HG02623 (cell line): Measurements from ENCODE around the gene RBPMS2.
"Not testable (repeated sequence)": the region's sequence is repeated elsewhere in the genome, so short reads cannot be mapped to it uniquely, and the experiment has no call there.

ENCODE experiments used
- ATAC-seq: cut with Tn5 transposase; IDR thresholded peaks from one replicate; pipeline ENCODE4 v1.9.1; 2021; ENCODE audit warnings: moderate library complexity; ENCODE audit not compliant: unreplicated experiment

The RBPMS2 gene

GRCh38 chr15:64755427-64755940 is 19.9 kb downstream of the RBPMS2 start:
- ATAC-seq: no peak

GRCh38 chr15:64754663-64755426 is 20.5 kb downstream of the RBPMS2 start:
- no peak for ATAC-seq

GRCh38 chr15:64753480-64754185 is 21.8 kb downstream of the RBPMS2 start:
- no peak for ATAC-seq

DNA sequence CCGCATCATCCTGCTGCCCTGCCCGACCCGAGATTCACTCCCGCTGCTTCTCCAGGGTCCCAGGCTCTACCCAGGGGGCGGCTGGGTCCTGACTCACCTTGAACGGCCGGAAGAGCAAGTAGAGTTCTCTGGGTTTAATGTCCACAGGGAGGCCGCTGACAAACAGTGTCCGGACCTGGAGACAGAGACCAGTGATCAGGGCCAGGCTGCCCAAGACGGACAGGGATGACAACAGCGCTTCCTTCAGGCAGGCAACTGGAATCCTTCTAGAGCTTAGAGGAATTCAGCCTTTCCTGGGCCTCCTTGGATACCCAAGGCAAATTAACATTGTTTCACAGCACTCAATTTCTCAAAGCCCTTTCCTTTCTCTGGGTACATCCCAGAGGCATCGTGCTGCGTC is 23.9 kb downstream of the RBPMS2 start:
- no peak for ATAC-seq

- no peak for ATAC-seq
Measured at GRCh38 chr15:64749999-64750657, 25.3 kb downstream of the RBPMS2 start.

- ATAC-seq: no peak
Measured at GRCh38 chr15:64749167-64749566, 26.2 kb downstream of the RBPMS2 start.

DNA sequence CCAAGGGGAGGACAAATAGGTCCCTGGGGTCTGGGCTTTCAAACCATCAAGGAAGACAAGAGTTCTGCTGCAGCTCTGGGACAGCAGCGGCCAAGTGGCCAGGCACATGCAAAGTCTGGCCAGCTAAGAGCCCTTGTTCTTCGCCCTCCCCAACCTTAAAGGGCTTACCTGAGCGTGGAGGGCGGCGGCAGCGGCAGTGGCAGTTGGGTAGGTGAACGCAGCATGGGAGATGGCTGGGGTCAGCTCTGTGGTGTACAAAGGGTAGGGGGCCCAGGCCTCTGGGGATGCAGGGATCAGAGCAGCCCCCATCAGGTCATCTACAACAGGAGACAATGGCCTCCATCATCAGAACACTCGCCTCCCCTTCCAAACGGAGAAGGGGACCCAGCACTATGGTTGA is 27.1 kb downstream of the RBPMS2 start:
- ATAC-seq: no peak

- no peak for ATAC-seq
Measured at GRCh38 chr15:64747578-64747977, 27.8 kb downstream of the RBPMS2 start.

DNA sequence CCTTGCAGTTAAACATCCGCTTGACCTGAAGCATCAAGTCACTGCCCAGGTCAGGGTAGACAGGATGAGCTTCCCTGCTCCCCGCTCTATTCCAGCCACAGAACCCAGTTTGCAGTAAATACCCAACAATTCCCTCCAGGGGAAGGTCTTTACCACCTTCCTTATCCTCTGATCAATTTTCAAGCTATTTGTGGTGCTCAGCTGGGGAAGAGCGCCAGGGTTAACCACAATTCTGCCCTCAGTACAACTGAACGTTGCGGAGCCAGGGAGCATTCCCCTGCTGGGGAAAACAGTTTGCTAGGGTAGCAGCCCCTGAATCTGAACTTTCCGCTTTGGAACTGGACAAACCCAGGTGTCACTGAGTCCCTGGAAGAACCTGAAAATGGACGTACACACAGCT is 28.5 kb downstream of the RBPMS2 start:
- ATAC-seq: no peak

- ATAC-seq: no peak
Measured at GRCh38 chr15:64746356-64746755, 29.0 kb downstream of the RBPMS2 start.

DNA sequence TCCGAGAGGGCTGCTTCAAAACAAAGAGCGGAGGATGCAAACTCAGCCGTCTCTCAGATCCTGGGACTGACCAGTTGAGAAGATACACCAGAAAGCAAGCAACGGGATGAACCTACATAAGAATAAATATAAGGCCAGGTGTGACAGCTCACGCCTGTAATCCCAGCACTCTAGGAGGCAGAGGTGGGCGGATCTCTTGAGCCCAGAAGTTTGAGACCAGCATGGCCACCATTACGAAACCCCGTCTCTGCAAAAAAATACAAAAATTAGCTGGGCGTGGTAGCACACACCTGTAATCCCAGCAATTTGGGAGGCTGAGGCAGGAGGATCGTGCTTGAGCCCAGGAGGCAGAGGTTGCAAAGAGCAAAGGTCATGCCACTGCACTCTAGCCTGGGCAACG is 31.7 kb downstream of the RBPMS2 start:
- ATAC-seq: no peak

- ATAC-seq: no peak
Measured at GRCh38 chr15:64742921-64743320, 32.5 kb downstream of the RBPMS2 start.

DNA sequence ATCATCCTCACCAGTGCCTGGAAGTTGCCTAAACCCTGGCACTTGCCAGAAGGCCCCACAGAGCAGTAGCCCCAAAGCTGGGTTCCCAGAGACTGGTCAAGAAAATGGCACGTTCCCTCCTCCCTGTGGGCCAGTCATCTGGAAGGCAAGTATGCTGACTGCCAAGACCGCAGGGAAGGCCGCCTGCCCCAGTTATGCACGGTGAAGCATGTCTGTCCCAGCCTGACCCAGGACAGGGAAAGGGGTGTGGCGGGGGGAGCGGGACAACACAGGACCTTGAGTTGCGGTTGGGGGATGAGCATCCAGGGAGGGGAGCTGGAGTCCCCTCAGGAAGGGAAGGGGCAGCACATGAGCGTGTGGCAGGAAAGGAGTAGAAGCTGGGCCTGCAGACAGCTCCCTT is 33.0 kb downstream of the RBPMS2 start:
- no peak for ATAC-seq

GRCh38 chr15:64741708-64742107 is 33.7 kb downstream of the RBPMS2 start:
- ATAC-seq: not testable (repeated sequence)

DNA sequence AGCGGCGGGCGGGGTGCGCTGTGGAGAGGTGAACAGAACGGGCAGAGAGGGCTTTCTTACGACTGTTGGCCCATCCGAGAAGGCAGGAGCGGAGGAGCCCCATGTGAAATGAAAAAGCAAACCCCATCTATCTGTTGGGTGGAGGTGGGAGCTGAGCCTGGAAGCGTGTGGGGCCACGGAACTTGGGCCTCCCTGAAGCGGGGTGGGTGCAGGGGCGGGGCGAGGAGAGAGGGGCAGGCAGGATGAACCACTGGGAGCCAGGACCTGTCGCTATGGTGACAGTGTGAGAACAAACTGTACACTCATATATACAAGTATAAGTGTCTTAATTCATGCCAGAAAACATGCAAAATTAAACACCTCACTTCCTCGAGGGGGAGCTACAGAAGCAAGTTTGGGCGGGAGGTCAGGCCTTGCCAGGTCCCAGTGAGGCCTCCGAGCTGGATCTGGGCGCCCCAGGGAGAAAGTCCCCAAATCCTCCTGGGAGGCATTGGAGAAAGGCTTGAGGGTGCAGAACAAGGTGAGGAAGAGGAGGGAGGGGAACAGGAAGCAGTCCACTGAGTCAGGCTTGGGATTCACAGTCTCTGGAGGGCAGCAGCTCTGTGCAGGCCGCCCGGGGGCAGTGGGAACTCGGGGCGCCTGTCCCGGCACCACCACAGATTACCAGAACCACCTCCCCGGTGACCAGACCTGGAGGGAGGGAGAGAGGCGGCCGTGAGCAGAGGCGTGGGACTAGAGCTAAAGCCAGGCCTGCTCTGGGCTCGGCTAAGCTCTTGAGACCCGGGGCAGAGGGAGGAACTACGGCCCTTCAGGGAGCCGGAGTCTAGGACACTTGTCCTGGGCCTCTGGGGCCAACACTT is 34.8 kb downstream of the RBPMS2 start:
- ATAC-seq: no peak

GRCh38 chr15:64739577-64740143 is 35.7 kb downstream of the RBPMS2 start:
- ATAC-seq: no peak

DNA sequence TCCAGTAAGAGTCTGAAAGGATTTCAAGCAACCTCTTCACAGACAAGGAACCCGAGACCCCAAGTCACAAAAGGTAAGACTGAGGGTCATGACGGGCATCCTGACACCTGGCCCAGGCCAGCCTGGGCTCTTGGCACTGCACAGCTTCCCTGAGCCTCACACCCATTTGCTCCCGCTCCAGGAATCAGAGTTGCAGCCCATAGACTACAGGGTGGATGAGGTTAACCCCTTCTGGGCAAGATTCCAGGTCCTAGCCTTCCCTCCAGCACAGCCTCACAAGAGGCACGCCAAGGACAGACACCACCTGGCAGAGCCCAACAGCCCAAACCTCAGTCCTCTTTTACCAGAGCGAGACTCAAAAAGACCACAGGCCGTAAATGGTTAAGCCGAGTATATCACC is 36.2 kb downstream of the RBPMS2 start:
- ATAC-seq: no peak

GRCh38 chr15:64738226-64739095 is 36.9 kb downstream of the RBPMS2 start:
- no peak for ATAC-seq

- ATAC-seq: no peak
Measured at GRCh38 chr15:64732156-64732860, 43.1 kb downstream of the RBPMS2 start.
